Fibroblast of skin of left biceps (primary cell): ENCODE data around the gene ERICH6B.

Experiments
- DNase-seq, 2 experiments: peaks; one replicate each; pipeline ENCODE4 v3.0.0-alpha.2; 2013; ENCODE audit warnings: low read depth in 2 of 2

The ERICH6B gene

GRCh38 chr13:45601680-45602079 is 13.9 kb downstream of the ERICH6B start:
- DNase-seq = no peak

GRCh38 chr13:45598597-45598996 is 16.9 kb downstream of the ERICH6B start:
- no peak for DNase-seq

- DNase-seq = no peak
Observed at GRCh38 chr13:45596800-45597475, 18.6 kb downstream of the ERICH6B start.

GRCh38 chr13:45595965-45596364 is 19.6 kb downstream of the ERICH6B start:
- no peak for DNase-seq

- DNase-seq = no peak
Observed at GRCh38 chr13:45594764-45595163, 20.8 kb downstream of the ERICH6B start.

- no peak for DNase-seq
Observed at GRCh38 chr13:45594227-45594626, 21.3 kb downstream of the ERICH6B start.

GRCh38 chr13:45592758-45593157 is 22.8 kb downstream of the ERICH6B start:
- no peak for DNase-seq

GRCh38 chr13:45590066-45590465 is 25.5 kb downstream of the ERICH6B start:
- no peak for DNase-seq

GRCh38 chr13:45587897-45588296 is 27.6 kb downstream of the ERICH6B start:
- no peak for DNase-seq

GRCh38 chr13:45584816-45585215 is 30.7 kb downstream of the ERICH6B start:
- DNase-seq = no peak

GRCh38 chr13:45582408-45583076 is 33.0 kb downstream of the ERICH6B start:
- no peak for DNase-seq

- no peak for DNase-seq
Observed at GRCh38 chr13:45576466-45576865, 39.1 kb downstream of the ERICH6B start.

GRCh38 chr13:45575830-45576180 is 39.7 kb downstream of the ERICH6B start:
- no peak for DNase-seq

GRCh38 chr13:45575146-45575829 is 40.3 kb downstream of the ERICH6B start:
- DNase-seq = no peak

- no peak for DNase-seq
Observed at GRCh38 chr13:45565331-45565730, 50.2 kb downstream of the ERICH6B start.

- peak; percentile 1 to 4 for DNase-seq
Observed at GRCh38 chr13:45564133-45564776, 51.3 kb downstream of the ERICH6B start.

GRCh38 chr13:45554604-45555109 is 60.9 kb downstream of the ERICH6B start:
- DNase-seq = no peak

GRCh38 chr13:45548281-45548680 is 67.3 kb downstream of the ERICH6B start:
- DNase-seq = no peak

- no peak for DNase-seq
Observed at GRCh38 chr13:45546410-45546765, 69.2 kb downstream of the ERICH6B start.

- DNase-seq = no peak
Observed at GRCh38 chr13:45545686-45546409, 69.7 kb downstream of the ERICH6B start.

GRCh38 chr13:45544520-45544919 is 71.0 kb downstream of the ERICH6B start:
- no peak for DNase-seq

- no peak for DNase-seq
Observed at GRCh38 chr13:45542878-45543277, 72.7 kb downstream of the ERICH6B start.
